HG03354 (cell line): ENCODE measurements around the gene NFATC2.

Experiments
- ATAC-seq: cut with Tn5 transposase; IDR thresholded peaks from one replicate; pipeline ENCODE4 v1.9.1; 2021; ENCODE audit warnings: mild to moderate bottlenecking; ENCODE audit not compliant: unreplicated experiment, poor library complexity, severe bottlenecking

NFATC2 gene

GRCh38 chr20:51503376-51503775 is 39.1 kb downstream of the NFATC2 start:
- no peak for ATAC-seq

- no peak for ATAC-seq
Observed at GRCh38 chr20:51500936-51501335, 41.6 kb downstream of the NFATC2 start.

GRCh38 chr20:51500311-51500710 is 42.2 kb downstream of the NFATC2 start:
- peak; percentile 68 for ATAC-seq

- no peak for ATAC-seq
Observed at GRCh38 chr20:51498765-51499540, 43.6 kb downstream of the NFATC2 start.

- peak; percentile 48 for ATAC-seq
Observed at GRCh38 chr20:51497542-51498467, 44.7 kb downstream of the NFATC2 start.

- ATAC-seq: no peak
Observed at GRCh38 chr20:51496964-51497363, 45.6 kb downstream of the NFATC2 start.

GRCh38 chr20:51495921-51496545 is 46.5 kb downstream of the NFATC2 start:
- ATAC-seq: no peak

- no peak for ATAC-seq
Observed at GRCh38 chr20:51495291-51495690, 47.2 kb downstream of the NFATC2 start.

GRCh38 chr20:51494241-51495110 is 48.0 kb downstream of the NFATC2 start:
- no peak for ATAC-seq

GRCh38 chr20:51493346-51493791 is 49.1 kb downstream of the NFATC2 start:
- no peak for ATAC-seq

- ATAC-seq: no peak
Observed at GRCh38 chr20:51492167-51493092, 50.1 kb downstream of the NFATC2 start.

GRCh38 chr20:51491393-51491792 is 51.1 kb downstream of the NFATC2 start:
- ATAC-seq: no peak

GRCh38 chr20:51490635-51491034 is 51.9 kb downstream of the NFATC2 start:
- ATAC-seq: no peak

- no peak for ATAC-seq
Observed at GRCh38 chr20:51489611-51490010, 52.9 kb downstream of the NFATC2 start.

GRCh38 chr20:51488331-51488730 is 54.2 kb downstream of the NFATC2 start:
- no peak for ATAC-seq

- no peak for ATAC-seq
Observed at GRCh38 chr20:51487565-51488268, 54.8 kb downstream of the NFATC2 start.

GRCh38 chr20:51487076-51487475 is 55.4 kb downstream of the NFATC2 start:
- no peak for ATAC-seq
